HepG2 (cell line): ENCODE data around the gene ZNF8. TPM values are rescaled to one million over a fixed set of nuclear protein-coding genes. Genes with fewer than 3 reads are reported as not detected.

Source experiments
- ATAD3A ChIP-seq: sonication (generic); formaldehyde crosslinking; IDR thresholded peaks from 2 replicates; pipeline ENCODE4 v1.4.0; 2020; ENCODE audit warnings: missing genetic modification reagents
- ATF7 ChIP-seq, 2 experiments: fragments of 450-650 bp in 1 of 2; sonication (generic) in 1 of 2; formaldehyde crosslinking in 1 of 2; IDR thresholded peaks; 2 replicates each; pipeline versions ENCODE4 v1.4.0 to v1.6.1; 2016 to 2020; ENCODE audit warnings: antibody characterized with exemption in 1 of 2, mild to moderate bottlenecking in 1 of 2, missing genetic modification reagents in 1 of 2
- CBX1 ChIP-seq: IDR thresholded peaks from one replicate; pipeline ENCODE4 v1.6.1; 2016; ENCODE audit warnings: antibody characterized with exemption, low read depth
- ERF ChIP-seq: IDR thresholded peaks from 2 replicates; pipeline ENCODE4 v1.6.1; 2018; ENCODE audit warnings: missing biosample characterization, missing genetic modification reagents
- FUBP1 ChIP-seq: sonication (generic); formaldehyde crosslinking; IDR thresholded peaks from 2 replicates; pipeline ENCODE4 v1.5.1; 2020; ENCODE audit warnings: missing genetic modification reagents, mild to moderate bottlenecking, borderline replicate concordance
- HOMEZ ChIP-seq: IDR thresholded peaks from 2 replicates; pipeline ENCODE4 v1.6.1; 2016; ENCODE audit warnings: low read depth
- IKZF1 ChIP-seq: fragments of 450-650 bp; IDR thresholded peaks from 2 replicates; pipeline ENCODE4 v1.7.1; 2016
- IRF2 ChIP-seq: IDR thresholded peaks from 2 replicates; pipeline ENCODE4 v1.6.1; 2018; ENCODE audit warnings: missing genetic modification reagents, missing compliant biosample characterization
- NR2F1 ChIP-seq, 2 experiments: fragments of 450-650 bp in 1 of 2; formaldehyde crosslinking in 1 of 2; IDR thresholded peaks; 2 replicates each; pipeline versions ENCODE4 v1.5.0 to v1.6.1; 2016 to 2020; ENCODE audit warnings: mild to moderate bottlenecking in 1 of 2, missing compliant biosample characterization in 1 of 2, missing genetic modification reagents in 1 of 2, moderate library complexity in 1 of 2
- POLR2AphosphoS2 ChIP-seq: IDR thresholded peaks from 2 replicates; pipeline ENCODE4 v1.6.1; 2011; ENCODE audit warnings: low read depth, low read length, improper control_type of control experiment
- PPARG ChIP-seq: conservative IDR thresholded peaks from 2 replicates; pipeline ENCODE4 v1.6.1; 2016; ENCODE audit warnings: missing biosample characterization, missing genetic modification reagents
- RAD51 ChIP-seq: fragments of 450-650 bp; IDR thresholded peaks from 2 replicates; pipeline ENCODE4 v1.6.1; 2016; ENCODE audit warnings: borderline replicate concordance
- SPEN ChIP-seq: sonication (generic); formaldehyde crosslinking; IDR thresholded peaks from 2 replicates; pipeline ENCODE4 v1.5.1; 2020; ENCODE audit warnings: low read depth, mild to moderate bottlenecking, missing genetic modification reagents
- TFDP2 ChIP-seq: sonication (generic); formaldehyde crosslinking; IDR thresholded peaks from 2 replicates; pipeline ENCODE4 v1.4.0; 2020; ENCODE audit warnings: missing genetic modification reagents
- TIGD3 ChIP-seq: sonication (generic); formaldehyde crosslinking; IDR thresholded peaks from 2 replicates; pipeline ENCODE4 v1.5.1; 2020; ENCODE audit warnings: mild to moderate bottlenecking, missing genetic modification reagents, borderline replicate concordance
- ZBTB7B ChIP-seq: sonication (generic); formaldehyde crosslinking; IDR thresholded peaks from 2 replicates; pipeline ENCODE4 v1.4.0; 2020; ENCODE audit warnings: missing genetic modification reagents
- ZMYM2 ChIP-seq: sonication (generic); formaldehyde crosslinking; IDR thresholded peaks from 2 replicates; pipeline ENCODE4 v1.8.0; 2022; ENCODE audit warnings: mild to moderate bottlenecking, missing genetic modification reagents
- ZNF124 ChIP-seq: sonication (generic); formaldehyde crosslinking; IDR thresholded peaks from 2 replicates; pipeline ENCODE4 v1.4.0; 2020; ENCODE audit warnings: missing genetic modification reagents
- ZNF17 ChIP-seq: sonication (generic); formaldehyde crosslinking; IDR thresholded peaks from 2 replicates; pipeline ENCODE4 v1.5.0; 2020; ENCODE audit warnings: mild to moderate bottlenecking, missing genetic modification reagents
- ZNF784 ChIP-seq: sonication (generic); formaldehyde crosslinking; IDR thresholded peaks from 2 replicates; pipeline ENCODE4 v1.5.1; 2020; ENCODE audit warnings: missing genetic modification reagents, mild to moderate bottlenecking, borderline replicate concordance
- ZSCAN12 ChIP-seq: sonication (generic); formaldehyde crosslinking; IDR thresholded peaks from 2 replicates; pipeline ENCODE4 v1.9.0; 2021; ENCODE audit warnings: mild to moderate bottlenecking, missing genetic modification reagents
- polyA plus RNA-seq, 8 experiments: library from polyadenylated mRNA; depleted of rRNA in 3 of 8; stranded (reverse) in 7 of 8; unstranded in 1 of 8; fragments of >200 nt; fragmentation: Illumina TruSeq in 4 of 8; extraction: Trizol in 4 of 8; gene quantifications; 2 replicates each; pipeline versions ENCODE4 v1.2.1 to v1.2.3, GENCODE V29; 2011 to 2016; ENCODE audit warnings: low read depth in 4 of 8, missing spikeins in 1 of 8, mixed read lengths in 1 of 8; ENCODE audit not compliant: insufficient read depth in 1 of 8
- total RNA-seq, 5 experiments: library from RNA; depleted of rRNA; stranded (reverse); fragments of >200 nt; fragmentation: Illumina TruSeq; extraction: Trizol; gene quantifications; 2 replicates each; pipeline ENCODE4 v1.2.3, GENCODE V29; 2016; ENCODE audit warnings: low read depth in 1 of 5

ZNF8 gene
- total and polyA plus RNA-seq, 2 of the 13 experiments (the other 11 are each of a cell fraction or from before 2014, with no cell fraction given): 3.1 to 3.3 TPM

GRCh38 chr19:58305065-58305931 lies 26.5 kb downstream of the ZNF8 start, which contains the start of gene ERVK3-1 (continued):
- TF ChIP-seq PPARG (CRISPR knock-in tag): 0 out of 2 replicates have a peak, but pooled peaks have one; percentile 14
- 0 out of 4 replicates have a peak, but pooled peaks of 1 of the 2 experiments have one; percentile 14 for TF ChIP-seq NR2F1 (CRISPR knock-in tag; IDR thresholded peaks at IDR 0.05)
- TF ChIP-seq POLR2AphosphoS2: no peak
- TF ChIP-seq CBX1: peak; percentile 94
- TF ChIP-seq ATAD3A: no peak
- TF ChIP-seq ATF7 (IDR thresholded peaks at IDR 0.05): no peak
- no peak for TF ChIP-seq ATF7 (CRISPR knock-in tag; IDR thresholded peaks at IDR 0.05)
- no peak for TF ChIP-seq RAD51
- no peak for TF ChIP-seq ZMYM2 (CRISPR knock-in tag)
- no peak for TF ChIP-seq FUBP1 (CRISPR knock-in tag)
- peak; percentile 76 for TF ChIP-seq TFDP2 (CRISPR knock-in tag)
- TF ChIP-seq ZBTB7B: 0 out of 2 replicates have a peak, but pooled peaks have one; percentile 29
- no peak for TF ChIP-seq TIGD3 (CRISPR knock-in tag)
- TF ChIP-seq IRF2 (CRISPR knock-in tag): peak; percentile 99
- no peak for TF ChIP-seq ZNF17
- no peak for TF ChIP-seq HOMEZ (CRISPR knock-in tag)
- no peak for TF ChIP-seq ZSCAN12 (CRISPR knock-in tag)
- TF ChIP-seq ZNF124 (CRISPR knock-in tag): peak; percentile 84
- TF ChIP-seq SPEN (CRISPR knock-in tag): peak; percentile 96
- TF ChIP-seq ZNF784 (CRISPR knock-in tag): peak; percentile 80; the same call in 1 of the 2 replicates
- peak; percentile 89 for TF ChIP-seq ERF
- TF ChIP-seq IKZF1: no peak
